ENCODE measurements around the gene C13orf46. TPM values are rescaled to one million over a fixed set of nuclear protein-coding genes. Genes with fewer than 3 reads are reported as not detected.

Gene C13orf46
- total and polyA plus RNA-seq, 8 donors = 2.9 to 23.1 (median 10.6) TPM

GRCh38 chr13:113949546-113949945 lies 24.3 kb downstream of the C13orf46 start:
- Histone ChIP-seq H3K27me3 (no peaks in the 10 kb centered on the region), H3K4me3 (no peak overlapping the region), H3K9me3 (no peaks in the 10 kb centered on the region), H3K4me1 (no peaks in the 10 kb centered on the region), H3K27ac (no peak overlapping the region), H3K36me3 (peaks cover 0 to 12% (median 0%) of the 10 kb centered on the region in 3 donors)
- FAIRE-seq = no peak
- DNase-seq = peak in 3 of 6 donors; percentile 29 to 75 (median 47)
- WGBS, 2 donors = 74 to 77% methylated on average over 5 of the region's 5 CpGs
- intact Hi-C loops (cut with DNase I) = loop anchor here in 2 of 3 donors (5.0 to 10.0 kb wide), 2 partner anchors 132 to 135 kb away; no protein-coding TSS in a partner anchor
- ATAC-seq = no peak
- TF ChIP-seq CTCF (IDR thresholded peaks at IDR 0.05) = no peak

- no peak overlapping the region for H3K27ac ChIP-seq
- no peak overlapping the region for H3K4me3 ChIP-seq
- no peak for TF ChIP-seq CTCF (IDR thresholded peaks at IDR 0.05)
- intact Hi-C loops (cut with DNase I) = loop anchor here in 2 of 3 donors (5.0 to 10.0 kb wide), 2 partner anchors 131 to 133 kb away; no protein-coding TSS in a partner anchor
- ATAC-seq (no peak), DNase-seq (peak in 3 of 6 donors; percentile 23 to 34 (median 26)), FAIRE-seq (no peak)
- no peaks in the 10 kb centered on the region for H3K4me1 ChIP-seq
- no peaks in the 10 kb centered on the region for H3K36me3 ChIP-seq
- 57 to 68% methylated on average over 14 of the region's 14 CpGs for WGBS, 2 donors
- H3K9me3 ChIP-seq = no peaks in the 10 kb centered on the region
- no peaks in the 10 kb centered on the region for H3K27me3 ChIP-seq
These were observed 25.7 kb downstream of the C13orf46 start for GRCh38 chr13:113948034-113948742.

- H3K36me3 ChIP-seq = no peaks in the 10 kb centered on the region
- TF ChIP-seq CTCF (IDR thresholded peaks at IDR 0.05) = peak; percentile 26 to 53 (median 34)
- H3K27me3 ChIP-seq = no peaks in the 10 kb centered on the region
- FAIRE-seq = no peak
- intact Hi-C loops (cut with DNase I) = loop anchor here in 2 of 3 donors (5.0 to 10.0 kb wide), 2 partner anchors 130 to 133 kb away; no protein-coding TSS in a partner anchor
- WGBS, 2 donors = 55 to 62% methylated on average over 17 of the region's 17 CpGs
- no peaks in the 10 kb centered on the region for H3K9me3 ChIP-seq
- H3K27ac ChIP-seq = no peak overlapping the region
- no peak overlapping the region for H3K4me3 ChIP-seq
- peak; percentile 55 to 69 (median 64) for ATAC-seq
- no peaks in the 10 kb centered on the region for H3K4me1 ChIP-seq
- DNase-seq = peak in 4 of 6 donors; percentile 55 to 85 (median 70)
These were observed 26.4 kb downstream of the C13orf46 start for GRCh38 chr13:113947311-113948033.

GRCh38 chr13:113946409-113947181 lies 27.3 kb downstream of the C13orf46 start:
- Histone ChIP-seq H3K4me3 (no peak overlapping the region), H3K36me3 (no peaks in the 10 kb centered on the region), H3K27ac (no peak overlapping the region), H3K9me3 (no peaks in the 10 kb centered on the region), H3K27me3 (no peaks in the 10 kb centered on the region), H3K4me1 (no peaks in the 10 kb centered on the region)
- TF ChIP-seq CTCF (IDR thresholded peaks at IDR 0.05) = no peak
- 56 to 63% methylated on average over 26 of the region's 26 CpGs for WGBS, 2 donors
- FAIRE-seq (no peak), ATAC-seq (peak in 1 of 4 donors; percentile 4), DNase-seq (peak in 2 of 6 donors; percentile 56 to 69)
- intact Hi-C loops (cut with DNase I) = loop anchor here in 2 of 3 donors (5.0 to 10.0 kb wide), 2 partner anchors 129 to 132 kb away; no protein-coding TSS in a partner anchor
